ENCODE measurements around the gene SOD2.
"Not testable (repeated sequence)": the region's sequence is repeated elsewhere in the genome, so short reads cannot be mapped to it uniquely, and the experiment has no call there.

Gene SOD2

DNA sequence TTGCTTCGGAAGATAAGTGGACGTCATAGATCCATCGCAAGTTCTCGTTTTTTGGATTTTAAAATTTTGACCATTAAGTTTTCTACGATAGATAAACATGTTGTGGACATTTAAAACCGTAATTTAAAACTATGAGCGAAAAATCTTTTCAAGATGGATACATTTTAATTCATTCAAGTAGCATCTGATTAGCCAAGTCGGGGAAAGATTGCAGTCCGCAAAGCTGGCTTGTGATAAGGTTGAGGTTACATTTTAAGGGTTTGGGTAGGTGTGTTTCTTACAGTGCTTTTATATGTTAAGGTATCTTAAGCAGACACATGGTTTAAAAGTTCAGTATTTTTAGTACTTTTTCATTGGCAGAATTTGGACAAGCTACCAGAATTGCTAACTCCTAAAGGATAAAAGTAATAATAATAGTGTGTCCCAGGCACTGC is 35.5 kb upstream of the SOD2 start:
- no peak for TF ChIP-seq CTCF (conservative IDR thresholded peaks at IDR 0.05; ENCODE audit: low read length)
- no peak for DNase-seq (ENCODE audit: low read depth)
- peak overlapping the region; percentile 71 for H3K4me3 ChIP-seq (ENCODE audit: low read length)

DNA sequence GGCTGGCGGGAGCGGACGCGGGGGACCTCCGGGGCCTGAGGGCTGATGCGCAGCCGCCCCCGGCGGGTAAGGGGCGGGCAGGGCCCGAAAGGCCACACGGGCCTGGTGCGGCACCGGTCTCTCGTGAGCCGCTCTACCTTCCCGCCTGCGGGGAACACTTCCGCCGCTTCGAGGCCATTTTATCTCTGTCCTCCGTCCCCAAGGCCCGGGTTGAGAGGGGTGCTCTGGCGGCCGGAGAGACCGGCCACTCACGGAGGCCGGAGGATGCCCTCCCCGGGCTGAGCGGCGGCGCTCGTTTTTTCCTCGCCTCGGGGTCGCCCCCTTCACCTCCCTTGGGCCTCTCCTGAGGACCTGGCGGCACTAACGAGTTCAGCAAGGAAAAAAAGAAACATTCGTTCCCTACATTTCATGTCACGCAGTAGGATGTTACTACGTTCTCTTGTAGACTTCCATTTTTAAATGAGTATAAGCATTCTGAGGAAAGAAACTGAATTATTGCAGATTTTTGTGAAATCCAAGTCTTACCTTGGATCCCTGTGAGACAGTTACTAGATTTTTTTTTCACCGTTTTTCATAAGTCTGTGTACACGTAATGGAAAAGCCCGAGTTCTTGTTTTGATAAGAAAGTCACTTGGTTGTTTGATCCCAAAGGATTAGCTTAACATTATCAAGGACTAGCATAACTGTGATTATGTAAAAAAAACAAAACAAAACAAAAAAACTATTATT is 34.8 kb upstream of the SOD2 start:
- DNase-seq (ENCODE audit: low read depth): no peak
- peak overlapping the region; percentile 71 for H3K4me3 ChIP-seq (ENCODE audit: low read length)
- TF ChIP-seq CTCF (conservative IDR thresholded peaks at IDR 0.05; ENCODE audit: low read length): no peak

GRCh38 chr6:159726918-159727716 is 34.1 kb upstream of the SOD2 start, which contains the start of gene WTAP:
Gene WTAP (plus strand): TSS chr6:159727506. CDS start chr6:159736266, 8,760 bp downstream.
- H3K4me3 ChIP-seq (ENCODE audit: low read length): peak within 1 kb of the TSS; percentile 82
- DNase-seq (ENCODE audit: low read depth): peak; percentile 94
- TF ChIP-seq CTCF (conservative IDR thresholded peaks at IDR 0.05; ENCODE audit: low read length): no peak

DNA sequence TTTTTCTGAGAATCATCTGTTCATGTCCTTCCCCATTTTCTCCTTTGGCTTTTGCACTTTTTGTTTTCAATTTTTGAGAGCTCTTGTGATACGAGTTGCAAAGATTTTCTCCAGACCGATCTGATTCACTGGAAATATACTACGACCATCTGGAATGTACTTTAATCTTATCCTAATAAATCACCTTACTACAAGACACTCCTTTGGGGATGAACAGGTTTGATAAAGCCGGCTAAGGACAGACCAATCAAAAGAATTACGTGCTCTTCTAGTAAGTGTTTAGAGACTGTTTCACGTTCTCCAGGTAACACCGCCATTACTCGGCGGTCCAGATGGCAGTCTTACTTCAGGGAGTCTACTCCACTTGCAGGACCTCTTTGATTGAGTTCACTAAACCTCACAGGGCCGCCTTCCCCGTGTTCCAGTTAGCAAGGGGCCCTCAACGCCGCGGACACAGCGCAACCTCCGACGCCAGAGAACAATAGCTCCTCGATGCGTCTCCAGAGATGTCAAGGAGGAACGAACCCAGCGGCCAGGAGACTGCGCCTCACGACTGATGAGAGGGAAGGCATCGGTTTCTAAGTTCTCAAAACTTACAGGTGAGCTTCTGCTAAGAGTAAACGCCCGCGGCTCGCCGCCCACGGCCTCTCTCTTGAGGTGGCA is 33.3 kb upstream of the SOD2 start:
- no peak for TF ChIP-seq CTCF (conservative IDR thresholded peaks at IDR 0.05; ENCODE audit: low read length)
- no peak for DNase-seq (ENCODE audit: low read depth)
- H3K4me3 ChIP-seq (ENCODE audit: low read length): peak overlapping the region; percentile 82

GRCh38 chr6:159725208-159725607 is 32.2 kb upstream of the SOD2 start:
- not testable (repeated sequence) for DNase-seq (ENCODE audit: low read depth); H3K4me3 ChIP-seq (ENCODE audit: low read length)

DNA sequence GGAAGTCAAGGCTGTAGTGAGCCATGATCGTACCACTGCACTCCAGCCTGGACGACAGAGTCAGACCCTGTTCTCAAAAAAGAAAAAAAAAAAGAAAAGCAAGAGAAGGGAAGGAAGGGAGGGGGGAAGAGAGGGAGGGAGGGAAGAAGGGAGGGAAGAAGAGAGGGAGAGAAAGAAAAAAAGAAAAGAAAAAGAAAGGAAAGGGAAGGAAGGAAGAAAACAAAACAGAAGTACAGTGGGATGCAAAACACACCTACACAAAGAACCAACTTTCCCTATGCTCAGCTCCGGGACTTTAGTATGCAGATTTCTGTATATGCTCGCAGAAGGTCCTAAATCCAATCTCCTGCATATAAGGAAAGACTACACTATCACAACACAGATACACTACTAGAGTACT is 31.7 kb upstream of the SOD2 start:
- no peak for TF ChIP-seq CTCF (conservative IDR thresholded peaks at IDR 0.05; ENCODE audit: low read length)
- DNase-seq (ENCODE audit: low read depth): no peak
- H3K4me3 ChIP-seq (ENCODE audit: low read length): no peak overlapping the region

DNA sequence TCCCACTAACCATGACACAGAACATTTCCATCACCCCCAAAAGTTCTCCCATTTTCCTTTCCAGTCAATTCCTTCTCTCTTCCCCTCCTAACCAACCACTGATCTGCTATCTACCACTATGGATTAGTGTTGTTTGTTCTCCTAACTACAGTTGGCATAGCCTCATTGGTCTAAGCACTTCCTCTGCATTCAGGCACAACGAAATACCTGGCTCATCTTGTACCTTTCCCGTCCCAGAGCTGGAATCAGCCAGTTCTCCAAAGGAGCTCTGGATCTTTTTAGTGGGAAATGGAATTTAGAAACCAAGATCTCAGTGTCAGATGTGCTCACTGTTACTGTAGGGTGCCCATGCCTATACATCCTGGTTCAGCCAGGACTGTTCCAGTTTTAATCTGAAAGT is 30.2 kb upstream of the SOD2 start:
- DNase-seq (ENCODE audit: low read depth): no peak
- TF ChIP-seq CTCF (conservative IDR thresholded peaks at IDR 0.05; ENCODE audit: low read length): no peak
- no peak overlapping the region for H3K4me3 ChIP-seq (ENCODE audit: low read length)

Data from AG10803 (cell line).